Measurements from ENCODE around the gene NYAP2.

The NYAP2 gene

GRCh38 chr2:225472161-225472560 lies 72.7 kb downstream of the NYAP2 start:
- no peaks in the 10 kb centered on the region for H3K36me3 Mint-ChIP-seq (ENCODE audit: low read depth)
- no peaks in the 10 kb centered on the region for H3K9me3 Mint-ChIP-seq
- H3K27me3 Mint-ChIP-seq (ENCODE audit: low read depth): no peaks in the 10 kb centered on the region
- H3K27ac Mint-ChIP-seq: no peak overlapping the region
- no peak overlapping the region for H3K4me3 Mint-ChIP-seq
- DNase-seq (ENCODE audit: low spot score): no peak
- no peaks in the 10 kb centered on the region for H3K4me1 Mint-ChIP-seq (ENCODE audit: low read depth)

DNA sequence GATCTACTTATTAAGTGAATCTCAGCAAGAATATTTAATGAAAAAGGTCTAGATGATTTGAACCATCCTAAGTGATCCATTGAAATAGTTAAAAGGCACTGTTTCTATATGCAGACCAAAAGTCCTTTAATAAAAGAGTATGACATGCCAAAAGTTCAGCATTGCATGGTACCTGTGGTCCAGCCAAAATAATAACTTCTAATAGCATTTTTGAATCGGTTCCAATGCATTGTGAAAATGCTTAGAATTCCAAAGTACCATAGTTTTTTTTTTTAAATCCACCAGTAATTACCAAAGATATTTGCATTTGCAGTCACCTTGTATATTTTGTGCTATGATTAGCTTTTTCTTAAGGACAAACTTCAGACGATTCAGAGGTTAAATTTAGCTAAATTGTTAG lies 79.9 kb downstream of the NYAP2 start:
- H3K4me1 Mint-ChIP-seq (ENCODE audit: low read depth): no peaks in the 10 kb centered on the region

DNA sequence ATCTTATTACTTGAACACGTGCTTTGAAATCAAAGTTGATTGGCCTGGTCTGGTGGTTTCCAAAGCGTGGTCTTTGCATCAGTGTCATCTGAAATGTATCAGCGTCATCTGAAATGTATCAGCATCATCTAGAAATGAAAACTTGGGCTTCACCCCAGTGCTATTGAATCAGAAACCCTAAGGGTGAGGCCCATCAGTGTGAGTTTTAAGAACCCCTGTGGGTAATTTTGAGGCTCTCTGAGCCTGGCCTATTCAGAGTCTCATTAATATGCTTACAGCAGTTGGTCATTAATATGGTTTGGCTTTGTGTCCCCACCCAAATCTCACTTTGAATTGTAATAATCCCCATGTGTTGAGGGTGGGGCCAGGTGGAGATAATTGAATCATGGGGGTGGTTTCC lies 85.2 kb downstream of the NYAP2 start:
- no peak overlapping the region for H3K27ac Mint-ChIP-seq
- DNase-seq (ENCODE audit: low spot score): no peak
- no peaks in the 10 kb centered on the region for H3K9me3 Mint-ChIP-seq
- no peaks in the 10 kb centered on the region for H3K36me3 Mint-ChIP-seq (ENCODE audit: low read depth)
- peaks cover 3% of the 10 kb centered on the region for H3K27me3 Mint-ChIP-seq (ENCODE audit: low read depth)
- H3K4me3 Mint-ChIP-seq: no peak overlapping the region
- no peaks in the 10 kb centered on the region for H3K4me1 Mint-ChIP-seq (ENCODE audit: low read depth)

More for the DNA sequence above, 79.9 kb downstream of the NYAP2 start:
- Mint-ChIP-seq H3K36me3 (ENCODE audit: low read depth) (no peaks in the 10 kb centered on the region), H3K4me3 (no peak overlapping the region), H3K27ac (no peak overlapping the region), H3K9me3 (no peaks in the 10 kb centered on the region), H3K27me3 (ENCODE audit: low read depth) (peaks cover 6% of the 10 kb centered on the region)
- DNase-seq (ENCODE audit: low spot score): no peak

GRCh38 chr2:225486236-225486635 lies 86.7 kb downstream of the NYAP2 start:
- no peaks in the 10 kb centered on the region for H3K36me3 Mint-ChIP-seq (ENCODE audit: low read depth)
- H3K27ac Mint-ChIP-seq: no peak overlapping the region
- H3K4me1 Mint-ChIP-seq (ENCODE audit: low read depth): no peaks in the 10 kb centered on the region
- no peak for DNase-seq (ENCODE audit: low spot score)
- H3K4me3 Mint-ChIP-seq: no peak overlapping the region
- peaks cover 2% of the 10 kb centered on the region for H3K27me3 Mint-ChIP-seq (ENCODE audit: low read depth)
- H3K9me3 Mint-ChIP-seq: no peaks in the 10 kb centered on the region

- no peak for DNase-seq (ENCODE audit: low spot score)
- H3K4me3 Mint-ChIP-seq: no peak overlapping the region
- no peaks in the 10 kb centered on the region for H3K36me3 Mint-ChIP-seq (ENCODE audit: low read depth)
Observed at GRCh38 chr2:225487878-225488416, 88.4 kb downstream of the NYAP2 start.

DNA sequence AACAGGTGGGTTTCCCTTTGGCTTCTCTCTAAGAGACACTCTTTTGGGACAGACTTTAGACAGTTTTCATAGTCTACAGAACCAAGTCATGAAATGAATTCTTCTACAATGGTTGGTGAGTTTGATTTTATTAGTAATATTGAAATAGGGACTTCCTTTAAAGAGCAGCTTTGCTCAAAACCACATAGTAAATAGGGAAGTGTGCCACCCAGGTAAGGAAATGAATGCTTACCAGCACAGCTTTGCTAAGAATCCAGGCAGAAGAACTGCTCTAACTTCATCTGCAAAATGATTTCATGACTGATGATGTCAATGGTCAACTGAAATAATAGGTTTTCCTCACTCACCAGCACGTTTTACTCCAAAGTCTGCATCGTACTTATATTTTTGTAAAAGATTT lies 89.2 kb downstream of the NYAP2 start:
- H3K27ac Mint-ChIP-seq: no peak overlapping the region
- H3K27me3 Mint-ChIP-seq (ENCODE audit: low read depth): no peaks in the 10 kb centered on the region
- DNase-seq (ENCODE audit: low spot score): no peak
- no peak overlapping the region for H3K4me3 Mint-ChIP-seq
- H3K4me1 Mint-ChIP-seq (ENCODE audit: low read depth): no peaks in the 10 kb centered on the region
- no peaks in the 10 kb centered on the region for H3K9me3 Mint-ChIP-seq
- H3K36me3 Mint-ChIP-seq (ENCODE audit: low read depth): no peaks in the 10 kb centered on the region

More at GRCh38 chr2:225487878-225488416, 88.4 kb downstream of the NYAP2 start:
- Mint-ChIP-seq H3K4me1 (ENCODE audit: low read depth) (no peaks in the 10 kb centered on the region), H3K27me3 (ENCODE audit: low read depth) (no peaks in the 10 kb centered on the region), H3K9me3 (no peaks in the 10 kb centered on the region), H3K27ac (no peak overlapping the region)

DNA sequence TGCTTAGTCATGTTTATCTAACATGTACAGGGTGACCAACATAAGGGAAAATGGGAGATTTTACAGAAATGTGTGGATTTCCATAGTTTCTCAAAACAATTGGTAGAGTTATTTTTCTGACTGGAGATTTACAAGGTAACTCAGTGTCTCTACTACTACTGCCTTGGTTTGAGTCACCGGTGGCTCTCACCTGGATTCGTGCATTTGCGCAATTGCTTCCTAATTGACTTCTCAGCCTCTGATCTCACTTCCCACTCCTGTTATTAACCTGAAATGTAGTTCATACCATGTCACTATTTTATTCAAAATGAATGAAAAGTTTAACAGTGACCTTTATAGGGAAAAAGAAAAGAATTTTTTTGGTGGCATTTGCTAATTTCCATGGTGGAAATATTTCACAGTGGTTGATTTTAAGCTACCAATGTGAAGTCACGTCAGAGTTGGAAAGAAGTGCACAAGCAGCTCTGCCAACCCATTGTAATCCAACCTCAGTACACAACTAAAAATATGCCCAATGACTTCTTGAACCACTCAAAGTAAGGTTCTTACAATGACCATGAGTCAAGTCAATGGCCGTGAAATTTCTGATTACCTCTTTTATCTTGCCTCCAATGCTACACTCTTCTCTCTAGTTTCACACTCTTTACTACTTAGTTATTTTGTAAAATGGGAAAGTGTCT lies 94.0 kb downstream of the NYAP2 start:
- no peak overlapping the region for H3K4me3 Mint-ChIP-seq

DNA sequence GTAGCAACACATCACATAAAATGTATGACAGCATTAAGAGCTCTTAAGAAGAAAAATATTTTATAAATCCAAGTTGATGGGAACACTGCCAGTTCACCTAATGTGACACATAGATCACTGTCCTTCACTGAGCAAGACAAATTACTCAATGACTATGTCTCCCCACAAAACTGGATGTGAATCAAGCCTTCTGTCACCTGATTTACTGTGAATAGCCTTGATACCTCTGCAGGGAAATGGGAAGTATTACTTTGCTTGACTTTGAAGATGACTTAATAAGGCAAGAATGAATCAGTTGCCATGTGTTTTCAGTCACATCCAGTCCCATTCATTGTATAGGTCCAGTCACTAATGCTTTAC lies 94.6 kb downstream of the NYAP2 start:
- no peak overlapping the region for H3K27ac Mint-ChIP-seq
- H3K4me3 Mint-ChIP-seq: no peak overlapping the region
- DNase-seq (ENCODE audit: low spot score): no peak
- no peaks in the 10 kb centered on the region for H3K36me3 Mint-ChIP-seq (ENCODE audit: low read depth)
- H3K27me3 Mint-ChIP-seq (ENCODE audit: low read depth): no peaks in the 10 kb centered on the region
- H3K9me3 Mint-ChIP-seq: no peaks in the 10 kb centered on the region
- no peaks in the 10 kb centered on the region for H3K4me1 Mint-ChIP-seq (ENCODE audit: low read depth)

More for the DNA sequence above, 94.0 kb downstream of the NYAP2 start:
- Mint-ChIP-seq H3K27ac (no peak overlapping the region), H3K36me3 (ENCODE audit: low read depth) (no peaks in the 10 kb centered on the region), H3K9me3 (no peaks in the 10 kb centered on the region), H3K4me1 (ENCODE audit: low read depth) (no peaks in the 10 kb centered on the region), H3K27me3 (ENCODE audit: low read depth) (no peaks in the 10 kb centered on the region)
- DNase-seq (ENCODE audit: low spot score): no peak

GRCh38 chr2:225495706-225496105 lies 96.2 kb downstream of the NYAP2 start:
- DNase-seq (ENCODE audit: low spot score): no peak
- Mint-ChIP-seq H3K27me3 (ENCODE audit: low read depth) (no peaks in the 10 kb centered on the region), H3K4me1 (ENCODE audit: low read depth) (no peaks in the 10 kb centered on the region), H3K4me3 (no peak overlapping the region), H3K27ac (no peak overlapping the region), H3K36me3 (ENCODE audit: low read depth) (no peaks in the 10 kb centered on the region), H3K9me3 (no peaks in the 10 kb centered on the region)

- H3K4me3 Mint-ChIP-seq: no peak overlapping the region
- H3K9me3 Mint-ChIP-seq: no peaks in the 10 kb centered on the region
- H3K36me3 Mint-ChIP-seq (ENCODE audit: low read depth): no peaks in the 10 kb centered on the region
- H3K27me3 Mint-ChIP-seq (ENCODE audit: low read depth): no peaks in the 10 kb centered on the region
- no peak overlapping the region for H3K27ac Mint-ChIP-seq
- H3K4me1 Mint-ChIP-seq (ENCODE audit: low read depth): no peaks in the 10 kb centered on the region
- no peak for DNase-seq (ENCODE audit: low spot score)
Observed at GRCh38 chr2:225496568-225496967, 97.1 kb downstream of the NYAP2 start.

DNA sequence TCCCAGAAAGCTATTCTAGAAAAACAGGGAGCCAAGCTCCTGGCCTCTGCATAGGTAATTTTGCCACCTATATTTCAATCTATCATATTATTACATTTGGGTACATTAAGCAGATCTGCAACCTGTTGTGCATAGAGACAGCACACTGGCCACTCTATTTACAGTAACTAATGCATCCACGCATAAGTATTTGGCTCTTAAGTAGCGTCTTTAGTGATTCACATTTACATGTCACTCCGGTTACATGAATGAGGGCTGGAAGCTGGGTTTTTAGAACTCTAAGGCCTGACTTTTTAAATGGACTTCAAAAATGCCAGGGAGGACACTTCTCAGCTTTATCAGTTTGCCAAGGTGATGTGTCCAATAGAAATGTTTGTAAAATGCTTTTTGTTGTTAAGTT lies 97.7 kb downstream of the NYAP2 start:
- Mint-ChIP-seq H3K27ac (no peak overlapping the region), H3K9me3 (no peaks in the 10 kb centered on the region), H3K4me1 (ENCODE audit: low read depth) (no peaks in the 10 kb centered on the region), H3K4me3 (no peak overlapping the region), H3K36me3 (ENCODE audit: low read depth) (no peaks in the 10 kb centered on the region), H3K27me3 (ENCODE audit: low read depth) (no peaks in the 10 kb centered on the region)
- DNase-seq (ENCODE audit: low spot score): no peak

GRCh38 chr2:225501022-225501421 lies 101.5 kb downstream of the NYAP2 start:
- H3K9me3 Mint-ChIP-seq: no peaks in the 10 kb centered on the region
- no peaks in the 10 kb centered on the region for H3K4me1 Mint-ChIP-seq (ENCODE audit: low read depth)
- H3K27ac Mint-ChIP-seq: no peak overlapping the region
- no peaks in the 10 kb centered on the region for H3K36me3 Mint-ChIP-seq (ENCODE audit: low read depth)
- no peak overlapping the region for H3K4me3 Mint-ChIP-seq
- H3K27me3 Mint-ChIP-seq (ENCODE audit: low read depth): no peaks in the 10 kb centered on the region
- DNase-seq (ENCODE audit: low spot score): no peak

DNA sequence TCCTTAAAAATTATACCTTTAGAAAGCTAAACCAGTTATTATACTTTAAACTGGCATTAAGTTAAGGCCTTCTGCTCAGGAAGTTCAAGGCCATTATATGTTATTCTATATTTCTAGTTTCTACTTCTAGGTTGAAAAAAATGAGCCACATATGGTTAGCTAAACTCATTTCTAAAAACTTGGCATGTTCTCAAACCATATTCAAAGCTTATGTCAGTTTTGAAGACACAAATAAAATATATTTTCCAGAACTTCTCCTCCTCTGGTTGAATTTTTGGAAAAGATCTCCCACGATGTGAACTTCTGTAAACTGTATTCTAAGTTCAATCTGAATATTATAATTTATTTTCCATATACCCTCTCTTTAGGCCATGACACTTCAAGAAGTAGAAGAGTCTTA lies 103.5 kb downstream of the NYAP2 start:
- Mint-ChIP-seq H3K36me3 (ENCODE audit: low read depth) (no peaks in the 10 kb centered on the region), H3K4me3 (no peak overlapping the region), H3K9me3 (no peaks in the 10 kb centered on the region), H3K27me3 (ENCODE audit: low read depth) (no peaks in the 10 kb centered on the region), H3K4me1 (ENCODE audit: low read depth) (no peaks in the 10 kb centered on the region), H3K27ac (no peak overlapping the region)
- no peak for DNase-seq (ENCODE audit: low spot score)

DNA sequence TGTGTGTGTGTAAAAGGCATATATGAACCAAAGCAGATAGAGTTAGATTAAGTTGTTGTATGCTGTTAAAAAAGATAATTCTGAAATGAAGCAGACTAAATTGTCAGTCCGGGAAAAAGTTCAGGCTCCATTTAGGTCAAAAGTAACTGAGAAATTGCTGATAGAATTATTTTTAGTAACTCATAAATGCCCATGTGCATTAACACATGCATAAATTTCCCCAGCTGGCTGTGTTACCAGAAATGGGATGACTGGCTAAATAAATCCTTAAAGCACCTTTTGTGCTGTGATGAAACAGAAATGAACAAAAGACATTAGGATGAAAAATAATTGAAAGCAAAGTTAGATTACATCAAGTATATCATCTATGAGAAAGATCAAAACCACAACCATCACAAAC lies 111.3 kb downstream of the NYAP2 start:
- H3K9me3 Mint-ChIP-seq: no peaks in the 10 kb centered on the region
- no peak for DNase-seq (ENCODE audit: low spot score)
- H3K27ac Mint-ChIP-seq: no peak overlapping the region
- no peak overlapping the region for H3K4me3 Mint-ChIP-seq
- no peaks in the 10 kb centered on the region for H3K4me1 Mint-ChIP-seq (ENCODE audit: low read depth)
- no peaks in the 10 kb centered on the region for H3K36me3 Mint-ChIP-seq (ENCODE audit: low read depth)
- H3K27me3 Mint-ChIP-seq (ENCODE audit: low read depth): no peaks in the 10 kb centered on the region

GRCh38 chr2:225512469-225512868 lies 113.0 kb downstream of the NYAP2 start:
- Mint-ChIP-seq H3K27me3 (ENCODE audit: low read depth) (no peaks in the 10 kb centered on the region), H3K4me1 (ENCODE audit: low read depth) (no peaks in the 10 kb centered on the region), H3K36me3 (ENCODE audit: low read depth) (no peaks in the 10 kb centered on the region), H3K4me3 (no peak overlapping the region), H3K9me3 (no peaks in the 10 kb centered on the region), H3K27ac (no peak overlapping the region)
- no peak for DNase-seq (ENCODE audit: low spot score)

All from T-helper 2 cell treated with Interferon-gamma antibody and Interleukin-4, amounts not matched to agents 5 μg/mL and 100 μg/mL, for 36 hours (primary cell).